Central memory CD4-positive, alpha-beta T cell (primary cell): ENCODE results near the gene FKBP5.
"Not testable (repeated sequence)": the region's sequence is repeated elsewhere in the genome, so short reads cannot be mapped to it uniquely, and the experiment has no call there.

Experiments used
- DNase-seq: peaks from one replicate; pipeline ENCODE4 v3.0.0; 2022

FKBP5 gene

GRCh38 chr6:35723587-35723986 lies 34.9 kb upstream of the FKBP5 start:
- no peak for DNase-seq

DNA sequence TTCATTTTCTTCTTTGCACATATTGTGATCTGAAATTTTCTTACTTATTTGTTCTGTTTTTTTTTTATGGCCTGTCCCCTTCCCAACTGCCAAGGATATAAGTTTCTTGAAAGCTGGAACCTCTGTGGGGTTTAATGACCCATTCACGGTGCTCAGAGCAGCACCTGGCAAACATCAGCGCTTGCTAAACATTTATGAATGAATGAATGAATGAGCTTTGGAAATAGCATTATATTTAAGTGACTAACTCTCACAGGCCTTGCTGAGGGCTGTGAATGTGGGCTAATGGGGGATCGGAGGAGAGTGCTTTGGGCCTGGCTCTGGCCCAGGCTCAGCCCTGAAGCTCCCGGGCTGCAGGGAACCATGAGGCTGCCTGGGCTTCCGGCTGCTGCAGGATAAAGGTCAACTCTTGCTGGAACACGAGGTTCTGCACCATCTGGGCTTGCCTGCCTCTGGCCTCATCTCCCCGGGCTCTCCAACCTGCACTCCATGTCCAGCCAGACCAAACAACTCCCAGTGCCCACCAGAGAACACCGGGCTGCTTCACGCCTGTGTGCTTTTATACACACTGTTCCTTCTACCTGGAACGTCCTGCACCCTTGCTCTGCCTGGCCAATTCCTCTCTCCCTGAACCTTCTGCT lies 33.5 kb upstream of the FKBP5 start:
- no peak for DNase-seq

GRCh38 chr6:35719830-35720733 lies 31.4 kb upstream of the FKBP5 start:
- no peak for DNase-seq

DNA sequence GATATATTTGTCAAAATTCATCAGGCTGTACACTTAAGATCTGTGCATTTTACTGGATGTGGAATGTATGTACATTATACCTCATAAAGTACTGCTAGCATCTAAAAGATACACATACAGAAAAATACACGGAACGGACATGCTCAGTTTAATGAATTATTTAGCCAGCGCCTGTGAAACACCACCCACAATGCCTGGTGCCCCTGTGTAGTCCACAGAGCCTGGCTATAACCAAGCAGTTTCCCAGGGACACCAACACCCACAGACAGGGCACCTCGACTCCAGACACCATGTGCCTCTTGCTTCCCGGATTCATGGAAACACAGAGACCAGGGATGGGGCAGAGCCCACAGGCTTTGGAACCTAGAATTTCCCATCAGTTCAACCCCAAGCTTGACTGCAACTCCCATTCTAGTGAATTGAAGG lies 30.7 kb upstream of the FKBP5 start:
- no peak for DNase-seq

- DNase-seq, result no peak
These were observed 30.2 kb upstream of the FKBP5 start for GRCh38 chr6:35718911-35719381.

DNA sequence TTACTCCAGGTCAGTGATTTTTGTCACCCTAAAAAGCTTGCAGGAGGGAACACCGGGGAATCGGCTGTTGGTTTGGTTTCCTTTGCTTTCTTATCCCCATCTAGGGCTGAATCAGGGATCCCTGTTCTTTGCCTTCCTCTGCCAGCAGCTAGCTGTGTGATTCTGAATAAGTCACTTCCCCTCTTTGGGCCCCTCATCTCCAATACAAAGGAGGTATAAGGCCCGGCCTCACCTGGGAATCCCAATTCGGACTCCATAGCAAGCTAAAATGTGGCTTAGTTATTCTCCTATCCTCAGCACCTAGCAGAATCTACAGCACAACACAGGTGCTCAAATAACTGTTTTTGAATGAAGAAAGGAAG lies 29.6 kb upstream of the FKBP5 start:
- DNase-seq, result no peak

- no peak for DNase-seq
These were observed 29.0 kb upstream of the FKBP5 start for GRCh38 chr6:35717449-35718374.

GRCh38 chr6:35716798-35717197 lies 28.1 kb upstream of the FKBP5 start:
- DNase-seq, result no peak

GRCh38 chr6:35713006-35713767 lies 24.5 kb upstream of the FKBP5 start:
- no peak for DNase-seq

DNA sequence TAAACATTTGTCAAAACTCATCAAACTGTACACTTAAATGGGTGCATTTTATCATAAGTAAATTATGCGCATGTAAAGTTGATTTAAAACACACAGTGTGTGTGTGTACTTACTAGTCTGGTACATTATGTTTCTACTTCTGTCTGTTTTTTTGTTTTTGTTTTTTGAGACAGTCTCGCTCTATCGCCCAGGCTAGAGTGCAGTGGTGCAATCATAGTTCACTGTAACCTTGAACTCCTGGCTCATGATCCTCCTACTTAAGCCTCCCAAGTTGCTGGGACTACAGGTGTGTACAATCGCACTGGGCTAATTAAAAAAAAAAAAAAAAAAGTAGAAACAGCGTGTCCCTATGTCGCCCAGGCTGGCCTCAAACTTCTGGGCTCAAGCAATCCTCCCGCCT lies 23.0 kb upstream of the FKBP5 start:
- DNase-seq, result no peak

- DNase-seq, result no peak
These were observed 21.6 kb upstream of the FKBP5 start for GRCh38 chr6:35710241-35710847.

- no peak for DNase-seq
These were observed 19.9 kb upstream of the FKBP5 start for GRCh38 chr6:35708585-35708984.

DNA sequence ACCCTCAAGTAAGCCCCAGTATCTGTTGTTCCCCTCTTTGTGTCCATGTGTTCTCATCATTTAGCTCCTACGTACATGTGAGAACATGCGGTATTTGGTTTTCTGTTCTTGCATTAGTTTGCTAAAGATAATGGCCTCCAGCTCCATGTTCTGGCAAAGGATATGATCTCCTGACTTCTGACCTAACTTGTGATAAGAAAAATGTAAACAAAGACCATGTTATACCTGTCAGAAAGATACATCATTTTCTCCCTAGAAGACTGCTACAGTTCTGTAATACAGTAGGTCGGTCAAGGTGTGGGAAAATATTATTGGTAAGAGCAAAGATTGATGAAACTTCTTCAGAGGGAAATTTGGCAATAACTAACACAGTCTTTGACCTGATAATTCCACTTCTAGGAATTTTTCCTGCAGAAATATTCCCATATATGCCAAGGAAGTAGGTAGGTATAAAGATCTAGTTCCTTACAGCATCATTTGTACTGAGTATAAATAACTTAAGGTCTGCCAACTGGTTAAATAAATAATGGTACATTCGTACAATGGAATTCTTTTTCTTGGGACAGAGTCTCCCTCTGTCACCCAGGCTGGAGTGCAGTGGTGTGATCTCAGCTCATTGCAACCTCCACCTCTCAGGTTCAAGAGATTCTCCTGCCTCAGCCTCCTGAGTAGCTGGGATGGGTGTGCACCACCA lies 19.1 kb upstream of the FKBP5 start:
- no peak for DNase-seq

- DNase-seq, result no peak
These were observed 17.8 kb upstream of the FKBP5 start for GRCh38 chr6:35706468-35706867.

DNA sequence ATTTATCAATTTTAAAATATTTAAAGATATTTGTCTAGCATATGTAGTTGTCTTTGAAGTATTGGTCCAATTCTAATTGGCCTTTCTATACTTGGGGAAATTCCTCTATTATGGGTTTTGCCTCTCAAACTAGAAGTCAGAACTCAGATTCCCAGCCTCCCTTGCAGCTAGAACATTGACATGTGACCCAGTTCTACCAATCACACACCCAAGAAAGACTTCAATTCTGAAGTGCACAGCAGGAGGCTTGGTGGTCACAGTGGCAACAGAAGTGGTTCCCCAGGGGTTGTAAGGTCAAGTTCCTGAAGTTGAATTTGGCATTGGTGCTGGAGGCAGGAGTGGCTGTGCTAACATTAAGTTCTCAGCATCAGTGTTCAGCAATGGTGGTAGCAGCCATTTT lies 14.8 kb upstream of the FKBP5 start:
- no peak for DNase-seq

- no peak for DNase-seq
These were observed 10.1 kb upstream of the FKBP5 start for GRCh38 chr6:35698858-35699257.

GRCh38 chr6:35698430-35698829 lies 9.7 kb upstream of the FKBP5 start:
- not testable (repeated sequence) for DNase-seq

DNA sequence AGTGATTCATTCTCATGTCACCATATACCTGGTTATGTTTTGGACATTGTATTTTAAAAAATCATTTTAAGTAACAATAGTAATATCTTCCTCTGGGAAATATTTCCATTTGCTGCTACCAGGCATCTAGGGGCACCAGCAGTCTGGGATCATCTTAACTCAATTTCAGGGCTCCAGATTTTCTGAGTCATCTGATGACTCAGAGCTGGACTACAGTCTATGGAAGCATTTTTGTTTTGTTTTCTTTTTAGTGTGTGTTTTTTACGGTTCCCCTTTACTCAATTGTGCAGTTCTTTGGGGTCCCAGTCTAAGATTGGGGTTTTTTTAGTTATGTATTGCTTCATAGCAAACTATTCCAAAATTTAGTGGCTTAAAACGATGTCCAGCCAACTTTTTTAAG lies 5.7 kb upstream of the FKBP5 start:
- no peak for DNase-seq

- DNase-seq, result no peak
These were observed 2.5 kb upstream of the FKBP5 start for GRCh38 chr6:35691027-35691824.

GRCh38 chr6:35690484-35690883 lies 1.8 kb upstream of the FKBP5 start:
- no peak for DNase-seq
